ENCODE results near the gene SLC35B4.

SLC35B4 gene

GRCh38 chr7:134317434-134317833 lies 704 bp upstream of the SLC35B4 start:
- H3K36me3 ChIP-seq, result no peaks in the 10 kb centered on the region

GRCh38 chr7:134315679-134316538 lies 821 bp downstream of the SLC35B4 start:
- H3K27me3 ChIP-seq, result no peaks in the 10 kb centered on the region
- H3K36me3 ChIP-seq, result no peaks in the 10 kb centered on the region
- no peak for TF ChIP-seq CTCF (IDR thresholded peaks at IDR 0.05; ENCODE audit: low read depth, low read length)
- no peak for DNase-seq
- H3K4me1 ChIP-seq, result no peaks in the 10 kb centered on the region
- peak overlapping the region; percentile 86 for H3K4me3 ChIP-seq (ENCODE audit: low read depth, low read length)
- H3K9me3 ChIP-seq, result no peaks in the 10 kb centered on the region

More at GRCh38 chr7:134317434-134317833, 704 bp upstream of the SLC35B4 start:
- Histone ChIP-seq H3K27me3 (no peaks in the 10 kb centered on the region), H3K4me1 (no peaks in the 10 kb centered on the region), H3K4me3 (ENCODE audit: low read depth, low read length) (peak overlapping the region; percentile 86), H3K9me3 (no peaks in the 10 kb centered on the region)
- no peak for TF ChIP-seq CTCF (IDR thresholded peaks at IDR 0.05; ENCODE audit: low read depth, low read length)
- DNase-seq, result no peak

- no peaks in the 10 kb centered on the region for H3K27me3 ChIP-seq
- no peak for DNase-seq
- no peak overlapping the region for H3K4me3 ChIP-seq (ENCODE audit: low read depth, low read length)
- no peaks in the 10 kb centered on the region for H3K4me1 ChIP-seq
- H3K36me3 ChIP-seq, result no peaks in the 10 kb centered on the region; the same call in 1 of the 2 replicates
- TF ChIP-seq CTCF (IDR thresholded peaks at IDR 0.05; ENCODE audit: low read depth, low read length), result no peak
- no peaks in the 10 kb centered on the region for H3K9me3 ChIP-seq
These were observed 3.2 kb downstream of the SLC35B4 start for GRCh38 chr7:134313543-134313942.

GRCh38 chr7:134312717-134313116 lies 4.0 kb downstream of the SLC35B4 start:
- no peaks in the 10 kb centered on the region for H3K9me3 ChIP-seq
- no peak for DNase-seq
- H3K27me3 ChIP-seq, result no peaks in the 10 kb centered on the region
- TF ChIP-seq CTCF (IDR thresholded peaks at IDR 0.05; ENCODE audit: low read depth, low read length), result no peak
- no peak overlapping the region for H3K4me3 ChIP-seq (ENCODE audit: low read depth, low read length)
- no peaks in the 10 kb centered on the region for H3K4me1 ChIP-seq
- no peaks in the 10 kb centered on the region; the same call in 1 of the 2 replicates for H3K36me3 ChIP-seq

- Histone ChIP-seq H3K4me1 (no peaks in the 10 kb centered on the region), H3K9me3 (no peaks in the 10 kb centered on the region), H3K4me3 (ENCODE audit: low read depth, low read length) (no peak overlapping the region), H3K36me3 (no peaks in the 10 kb centered on the region; the same call in none of the 2 replicates), H3K27me3 (no peaks in the 10 kb centered on the region)
- no peak for DNase-seq
- TF ChIP-seq CTCF (IDR thresholded peaks at IDR 0.05; ENCODE audit: low read depth, low read length), result no peak
These were observed 4.9 kb downstream of the SLC35B4 start for GRCh38 chr7:134311807-134312206.

- TF ChIP-seq CTCF (IDR thresholded peaks at IDR 0.05; ENCODE audit: low read depth, low read length), result no peak
- H3K4me3 ChIP-seq (ENCODE audit: low read depth, low read length), result no peak overlapping the region
- H3K27me3 ChIP-seq, result no peaks in the 10 kb centered on the region
- no peak for DNase-seq
- H3K36me3 ChIP-seq, result peaks cover 13% of the 10 kb centered on the region
- no peaks in the 10 kb centered on the region for H3K9me3 ChIP-seq
- H3K4me1 ChIP-seq, result no peaks in the 10 kb centered on the region
These were observed 8.2 kb downstream of the SLC35B4 start for GRCh38 chr7:134308548-134308947.

All from BE2C (cell line).